Measurements from ENCODE around the gene DUSP1.

Gene DUSP1

DNA sequence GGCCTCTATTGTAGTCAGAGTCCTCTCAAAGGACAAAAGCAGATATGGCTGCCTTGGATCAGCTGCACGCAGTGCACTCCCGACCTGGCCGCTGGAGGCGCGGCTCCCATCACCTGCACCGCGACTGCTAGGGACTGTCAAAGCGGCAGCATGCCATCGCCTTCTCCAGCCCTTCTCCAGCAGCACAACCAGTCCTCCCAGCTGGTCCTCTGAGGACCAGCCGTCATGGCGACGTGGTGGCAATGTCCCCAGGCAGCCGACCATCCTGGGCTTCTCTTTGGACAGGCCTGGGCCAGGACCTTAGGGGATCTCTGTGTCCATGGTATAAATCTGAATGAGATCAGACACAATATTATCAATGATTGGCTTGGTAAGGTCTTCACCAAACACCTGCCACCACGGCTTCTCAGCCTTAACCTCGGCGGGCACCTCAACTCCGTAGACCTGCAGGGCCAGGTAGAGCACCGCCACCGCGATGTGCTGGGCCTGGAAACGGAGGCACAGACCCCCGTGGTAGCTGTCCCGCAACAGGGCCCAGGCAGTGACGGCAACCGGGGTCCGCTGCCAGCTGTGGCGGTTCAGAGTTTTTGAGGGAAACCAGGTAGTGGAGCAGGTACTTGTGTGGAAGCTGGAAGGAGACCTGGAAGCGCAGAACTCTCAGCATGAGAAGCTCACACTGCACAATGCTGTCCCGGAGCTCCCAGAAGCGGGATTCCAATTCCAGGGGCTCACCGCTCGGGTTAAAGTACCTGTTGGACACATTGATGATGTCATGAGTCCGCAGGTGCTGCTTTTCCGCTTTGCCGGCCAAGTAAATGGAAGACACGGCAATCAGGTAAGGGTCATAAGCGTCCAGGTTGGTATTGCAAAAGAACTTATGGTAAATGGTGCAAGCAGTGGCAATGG, 8.5 kb downstream of the DUSP1 start:
- no peak for DNase-seq (ENCODE audit: low spot score)

DNA sequence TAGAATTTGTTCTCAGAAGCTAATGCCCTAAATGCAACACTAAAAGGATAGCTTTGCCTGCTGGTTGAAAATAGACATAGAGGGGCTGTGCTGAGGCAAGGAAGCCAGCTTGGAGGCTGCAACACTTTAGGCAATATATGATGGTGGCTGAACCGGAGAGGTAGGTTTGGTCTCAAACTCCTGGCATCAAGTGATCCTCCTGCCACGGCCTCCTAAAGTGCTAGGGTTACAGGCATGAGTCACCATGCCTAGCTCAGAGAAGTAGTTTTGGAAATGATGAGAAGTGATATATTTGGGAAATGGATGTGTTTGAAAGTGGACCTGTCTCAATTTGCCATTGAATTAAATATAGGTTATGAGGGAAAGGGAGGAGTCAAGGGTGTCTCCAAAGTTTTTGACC, 10.0 kb downstream of the DUSP1 start:
- DNase-seq (ENCODE audit: low spot score), result no peak

DNA sequence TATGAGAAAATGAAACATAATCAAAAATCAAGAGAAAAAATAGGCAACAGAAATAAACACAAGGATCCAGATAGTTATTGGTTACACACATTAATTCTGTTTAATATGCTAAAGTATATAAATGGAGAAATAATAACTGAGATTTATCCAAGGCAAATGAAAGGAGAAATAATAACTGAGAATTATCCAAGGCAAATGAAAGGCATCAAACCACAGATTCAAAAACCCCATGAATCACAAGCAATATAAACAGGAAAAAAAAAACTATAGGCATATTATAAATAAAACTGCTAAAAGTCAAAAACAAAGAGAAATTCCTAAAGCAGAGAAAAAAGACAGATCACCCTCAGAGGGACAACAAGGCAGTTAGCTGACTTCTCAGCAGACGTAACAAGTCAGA, 10.9 kb downstream of the DUSP1 start:
- DNase-seq (ENCODE audit: low spot score), result no peak

DNA sequence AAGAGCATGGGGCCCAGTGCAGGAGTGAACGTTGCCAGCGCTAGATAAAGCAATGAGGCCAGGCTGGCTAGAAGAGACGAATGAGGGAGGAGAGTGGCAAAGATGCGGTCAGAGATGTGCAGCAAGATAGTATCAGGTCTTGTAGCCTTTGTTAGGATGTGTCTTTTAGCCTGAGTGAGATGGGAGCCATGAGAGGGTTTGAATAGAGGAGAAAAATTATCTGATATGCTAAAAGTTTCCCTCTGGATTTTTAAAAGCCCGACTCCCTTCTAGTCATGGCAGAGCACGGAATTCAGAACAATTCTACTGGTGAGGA, 12.2 kb downstream of the DUSP1 start:
- no peak for DNase-seq (ENCODE audit: low spot score)

DNA sequence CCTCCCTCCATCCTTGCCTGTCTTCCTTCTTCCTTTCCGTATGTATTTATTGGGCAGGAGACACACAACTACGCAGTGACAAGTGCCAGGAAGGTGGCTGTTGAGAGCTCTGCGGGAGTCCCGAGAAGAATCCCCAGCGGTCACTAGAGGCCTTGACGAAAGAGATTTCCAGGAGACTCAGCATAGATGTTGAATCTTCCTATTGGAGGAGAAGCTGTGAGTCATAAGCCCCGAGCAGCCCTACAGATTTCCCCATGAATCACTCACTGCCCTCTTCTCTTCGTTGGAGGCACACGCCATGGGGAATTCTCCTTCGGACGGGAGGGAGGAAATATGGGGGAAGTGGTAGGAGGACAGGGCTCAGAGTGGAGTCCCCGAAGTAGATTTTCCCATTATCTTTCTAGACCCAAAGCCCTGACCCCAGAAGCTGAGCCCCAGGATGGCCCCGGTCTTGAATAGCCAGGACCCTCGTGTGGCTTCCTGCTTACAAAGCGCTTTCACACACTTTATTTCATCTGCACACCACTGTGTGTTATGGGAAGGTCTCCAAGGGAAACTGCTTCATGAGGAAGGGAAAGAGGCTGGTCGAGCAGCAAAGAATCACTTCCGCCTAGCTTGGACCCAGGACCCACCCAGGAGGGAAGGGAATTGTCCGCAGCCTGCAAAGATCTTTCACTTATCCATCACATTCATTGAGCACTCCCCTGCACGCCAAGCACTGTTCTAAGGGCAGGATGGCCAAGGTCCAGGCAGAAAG, 12.7 kb downstream of the DUSP1 start:
- DNase-seq (ENCODE audit: low spot score), result no peak

DNA sequence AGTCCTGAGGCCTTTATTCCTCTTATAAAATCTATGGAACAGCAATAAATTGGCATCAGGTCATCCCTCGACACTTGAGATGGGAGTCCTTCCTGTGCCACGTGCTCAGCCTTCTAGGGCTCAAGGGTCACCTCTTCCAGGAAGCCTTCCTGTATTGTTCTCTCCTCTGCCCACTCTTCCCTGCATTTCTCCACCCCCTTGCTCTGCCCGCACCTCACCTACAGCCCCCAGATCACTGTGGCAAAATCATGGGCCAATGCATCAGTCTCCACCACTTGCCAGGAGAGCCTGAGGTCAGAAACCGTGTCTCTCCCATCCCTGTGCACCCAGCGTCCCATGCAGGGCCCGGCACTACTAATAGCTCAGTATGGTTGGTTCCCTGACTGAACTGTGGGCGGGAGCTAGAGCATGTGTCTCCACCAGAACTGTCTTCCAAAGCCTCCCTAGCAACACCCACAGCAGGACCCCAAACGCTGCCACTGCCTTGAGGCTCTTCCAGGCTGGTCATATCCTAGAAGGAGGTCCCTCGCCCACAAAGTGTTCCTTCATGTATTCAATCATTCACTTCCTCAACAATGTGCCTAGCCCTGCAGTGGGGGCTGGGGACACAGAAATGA, 13.5 kb downstream of the DUSP1 start:
- DNase-seq (ENCODE audit: low spot score), result no peak

DNA sequence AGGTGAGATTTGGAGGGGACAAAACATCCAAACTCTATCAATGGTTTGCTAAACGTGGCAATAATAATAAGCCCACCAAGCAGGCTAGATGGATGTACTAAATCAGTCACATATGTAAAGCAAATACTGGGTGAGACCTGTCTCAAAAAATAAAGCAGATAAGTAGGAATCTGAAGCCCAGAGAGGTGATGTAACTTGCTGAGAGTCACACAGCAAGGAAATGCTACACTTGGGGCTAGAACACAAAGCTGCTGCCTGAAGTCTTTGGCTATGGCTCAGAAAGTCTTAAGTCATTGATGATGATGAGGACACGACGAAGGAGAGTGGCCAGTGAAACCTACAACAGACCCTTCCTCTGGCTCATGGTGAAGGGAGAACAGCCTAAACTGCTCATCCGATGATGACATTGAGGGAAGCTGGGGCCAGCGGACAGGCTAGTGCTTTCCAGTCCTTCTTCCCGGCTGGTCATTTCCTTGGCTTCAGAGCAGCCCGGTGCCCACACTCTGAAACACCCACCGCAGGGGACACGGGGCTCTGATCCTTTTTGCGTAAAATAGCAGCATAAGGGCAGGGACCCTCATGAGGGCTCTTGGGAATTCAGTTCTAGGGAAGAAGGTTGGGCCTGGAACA, 14.1 kb downstream of the DUSP1 start:
- no peak for DNase-seq (ENCODE audit: low spot score)

DNA sequence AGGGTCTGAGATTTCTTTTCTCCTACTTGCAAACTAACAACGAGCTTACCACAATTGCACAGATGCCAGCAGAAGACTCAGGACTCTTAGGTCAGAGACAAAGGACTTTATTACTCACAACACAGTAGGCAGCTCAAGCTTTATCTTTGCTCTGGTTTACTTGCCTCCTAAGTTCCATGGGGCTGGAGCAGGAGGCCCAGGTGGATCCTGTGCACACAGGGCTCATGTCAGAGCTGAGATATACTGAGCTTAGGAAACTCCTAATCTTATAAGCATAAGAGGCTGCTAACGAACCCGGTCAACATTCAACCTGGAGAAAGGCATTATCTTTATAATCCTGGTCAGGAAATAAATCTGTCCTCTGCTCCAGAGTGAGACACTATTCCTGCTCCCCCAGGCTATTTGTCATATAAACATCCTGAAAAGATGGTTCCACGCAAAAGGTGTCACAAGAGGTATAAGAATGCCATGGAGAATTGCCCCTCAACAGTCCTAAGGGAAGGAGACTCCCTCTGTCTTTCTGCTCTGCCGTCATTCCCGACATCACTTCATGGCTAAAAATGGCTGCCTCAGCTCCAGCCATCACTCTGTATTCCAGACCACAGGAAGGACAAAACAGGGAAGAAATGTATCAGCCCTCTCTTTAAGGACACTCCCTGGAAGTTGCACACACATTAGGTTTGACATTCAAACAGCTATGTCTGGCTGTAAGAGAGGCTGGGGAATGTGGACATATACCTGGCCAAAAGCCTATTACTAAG, 16.2 kb downstream of the DUSP1 start:
- no peak for DNase-seq (ENCODE audit: low spot score)

DNA sequence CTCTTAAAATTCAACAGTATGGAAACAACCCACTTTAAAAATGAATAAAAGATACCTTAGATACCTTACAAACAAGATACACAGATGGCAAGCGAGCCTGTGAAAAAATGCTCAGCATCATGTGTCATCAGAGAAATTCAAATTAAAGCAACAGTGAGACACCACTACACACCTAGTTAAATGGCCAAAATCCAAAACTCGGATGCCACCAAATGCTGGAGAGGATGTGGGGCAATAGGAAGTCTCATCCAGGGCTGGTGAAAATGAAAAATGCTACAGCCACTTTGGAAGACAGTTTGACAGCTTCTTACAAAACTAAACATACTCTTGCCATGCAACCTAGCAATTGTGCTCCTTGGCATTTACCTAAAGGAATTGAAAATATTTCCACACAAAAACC, 17.9 kb downstream of the DUSP1 start:
- no peak for DNase-seq (ENCODE audit: low spot score)

DNA sequence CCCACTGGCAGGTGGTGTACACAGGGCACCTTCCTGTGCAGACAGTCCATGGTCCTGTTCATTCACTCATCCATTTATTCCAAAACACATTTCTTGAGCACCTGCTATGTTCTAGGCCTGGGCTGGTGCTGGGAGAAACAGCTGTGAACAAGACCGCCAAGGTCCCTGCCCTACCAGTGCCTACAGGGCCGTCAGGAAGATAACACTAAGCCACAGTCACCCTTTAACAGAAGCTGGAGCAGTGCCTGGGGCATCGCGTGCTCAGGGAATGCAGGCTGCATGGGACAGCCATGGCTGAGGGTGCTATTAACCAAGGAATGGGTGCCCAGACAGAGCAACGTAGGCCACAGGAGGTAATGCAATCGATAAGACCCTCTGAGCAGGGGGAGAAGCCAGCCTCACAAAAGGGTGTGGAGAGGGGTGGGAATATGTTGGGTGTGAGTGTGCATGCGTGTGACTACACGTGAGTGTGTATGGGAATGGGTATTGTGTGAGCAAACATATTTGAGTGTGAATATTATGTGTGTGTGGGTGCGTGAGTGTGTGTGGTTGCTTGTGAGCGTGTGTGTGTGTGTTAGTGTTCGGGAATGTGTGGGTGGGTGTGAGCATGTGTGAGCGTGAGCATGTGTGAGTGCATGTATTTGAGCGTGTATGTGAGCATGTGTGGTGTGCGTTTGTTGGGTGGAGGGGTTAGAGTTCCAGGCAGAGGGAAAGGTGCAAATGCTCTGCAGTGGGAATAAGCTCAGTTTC, 19.1 kb downstream of the DUSP1 start:
- no peak for DNase-seq (ENCODE audit: low spot score)

DNA sequence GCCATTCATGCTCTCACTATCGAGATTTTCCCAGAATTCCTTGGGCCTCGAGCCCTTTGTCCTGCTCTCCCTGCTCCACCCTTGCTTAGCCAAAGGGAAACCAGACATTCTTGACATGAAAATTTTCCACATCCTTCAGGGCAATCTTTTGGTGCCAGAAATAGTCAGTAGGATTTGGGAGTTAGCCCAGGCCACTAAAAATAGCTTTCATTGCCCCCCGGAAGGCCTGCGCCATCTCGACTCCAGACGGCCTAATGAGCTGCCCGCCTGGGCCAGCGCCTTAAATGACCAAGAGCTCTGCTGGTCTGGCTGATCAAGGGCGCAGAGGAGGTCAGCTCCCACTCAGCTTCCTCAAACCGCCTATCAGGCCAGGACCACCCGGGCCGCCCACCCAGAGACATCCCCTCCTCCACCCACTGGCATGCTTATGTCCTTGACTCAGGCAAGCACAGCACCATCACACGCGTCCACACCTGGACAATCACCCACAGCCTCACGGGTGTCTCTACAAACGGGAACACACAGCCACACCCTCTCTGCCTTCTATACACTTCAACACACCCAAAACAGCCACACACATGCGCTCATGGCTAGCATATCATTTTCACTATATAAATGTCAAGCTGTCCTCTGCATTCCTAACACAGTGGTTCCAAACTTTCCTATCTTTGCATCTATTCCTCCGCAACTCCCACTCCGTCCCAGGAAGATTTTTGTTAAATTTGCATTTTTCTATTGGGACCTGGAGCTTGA, 20.9 kb downstream of the DUSP1 start:
- DNase-seq (ENCODE audit: low spot score), result no peak

DNA sequence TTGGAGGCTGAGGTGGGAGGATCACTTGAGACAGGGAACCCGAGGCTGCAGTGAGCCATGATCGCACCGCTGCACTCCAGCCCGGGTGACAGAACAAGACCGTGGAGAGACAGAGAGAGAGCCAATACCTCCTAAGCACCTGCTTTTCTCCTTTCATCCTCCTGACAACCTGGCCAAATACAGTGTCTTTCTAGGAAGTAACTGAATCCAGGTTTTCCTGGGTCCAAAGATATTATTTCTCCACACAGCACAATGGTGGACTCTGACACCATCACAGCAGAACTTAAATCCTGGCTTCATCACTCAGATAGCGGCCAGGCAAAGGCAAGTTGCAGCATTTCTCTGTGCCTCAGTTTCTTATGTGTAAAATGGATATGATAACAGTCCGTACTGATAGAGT, 21.9 kb downstream of the DUSP1 start:
- DNase-seq (ENCODE audit: low spot score), result no peak

DNA sequence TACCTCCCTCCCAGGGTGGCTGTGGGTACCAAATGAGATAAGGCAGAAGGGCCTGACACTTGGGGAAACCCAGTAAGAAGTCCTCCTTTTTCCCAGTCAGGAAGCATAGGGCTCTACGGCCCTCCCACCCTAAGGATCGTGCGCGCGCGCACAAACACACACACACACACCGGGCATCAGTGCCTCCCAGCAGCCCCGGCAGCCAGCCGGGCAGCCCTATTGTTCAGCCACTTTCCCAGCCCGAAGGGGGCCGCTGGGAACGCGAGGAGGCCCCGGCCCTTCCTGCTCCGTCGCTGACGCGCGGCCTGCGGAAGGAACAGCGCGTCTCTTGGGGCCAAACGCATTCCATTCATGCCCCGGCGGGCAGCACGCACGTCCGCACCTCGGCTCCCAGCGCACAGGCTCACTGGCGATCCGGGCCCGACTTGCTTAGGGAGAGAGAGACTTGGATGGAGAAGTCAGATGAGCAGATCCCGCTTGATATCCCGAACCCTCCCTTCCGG, 22.6 kb downstream of the DUSP1 start:
- DNase-seq (ENCODE audit: low spot score), result no peak

DNA sequence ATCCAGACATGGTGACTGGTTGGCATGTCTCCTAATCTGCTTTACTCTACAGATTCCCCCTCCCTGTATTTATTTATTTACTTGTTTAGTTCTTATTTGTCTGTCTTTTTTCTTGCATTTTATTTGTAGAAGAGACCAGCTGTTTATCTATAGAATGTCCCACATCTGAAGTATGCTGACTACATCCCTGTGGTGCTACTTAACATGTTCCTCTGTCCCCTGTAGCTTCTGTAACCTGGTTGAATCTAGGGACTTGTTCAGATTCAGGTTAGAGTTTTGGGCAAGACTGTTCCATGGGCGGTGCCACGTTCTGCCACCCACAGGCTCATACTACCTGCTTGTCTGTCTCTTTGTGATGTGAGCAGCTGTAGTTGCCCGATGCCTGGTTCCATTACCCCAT, 23.5 kb downstream of the DUSP1 start:
- DNase-seq (ENCODE audit: low spot score), result no peak

DNA sequence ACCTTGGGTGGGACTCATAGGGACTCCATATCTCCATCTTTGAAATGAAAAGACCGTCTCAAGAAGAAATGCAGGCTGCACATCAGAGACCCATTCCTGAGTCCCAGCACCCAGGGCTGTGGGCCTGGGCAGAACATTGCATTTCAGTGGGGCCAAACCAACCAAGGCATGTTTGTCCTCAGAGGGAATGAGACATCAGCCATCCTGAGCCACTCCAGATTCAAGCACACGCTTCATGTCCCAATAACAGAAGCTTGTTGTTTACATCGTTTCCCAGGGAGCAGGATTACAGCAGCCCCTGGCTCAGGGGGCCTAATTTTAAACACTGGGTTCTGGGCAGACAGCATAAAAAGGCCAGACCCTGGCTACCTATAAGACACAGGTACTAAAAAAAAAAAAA, 24.3 kb downstream of the DUSP1 start:
- DNase-seq (ENCODE audit: low spot score), result no peak

DNA sequence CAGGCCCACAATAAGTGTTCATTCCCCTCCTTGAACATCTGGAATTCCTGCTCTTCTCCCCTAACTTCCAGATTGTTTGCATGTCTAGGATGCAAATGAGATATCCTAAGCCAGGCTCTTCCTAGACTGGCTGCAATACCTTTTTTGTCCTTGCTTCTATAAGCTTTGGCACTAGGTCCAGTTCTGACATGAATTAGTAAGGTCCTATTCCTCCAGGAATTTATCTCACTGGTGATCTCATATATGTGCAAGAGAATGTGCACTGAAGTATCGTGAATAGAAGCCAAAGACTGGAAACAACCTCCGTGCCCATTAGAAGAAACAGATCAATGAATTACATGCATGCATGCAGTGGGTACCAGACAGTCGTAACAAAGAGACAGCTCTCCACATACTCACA, 25.2 kb downstream of the DUSP1 start:
- no peak for DNase-seq (ENCODE audit: low spot score)

DNA sequence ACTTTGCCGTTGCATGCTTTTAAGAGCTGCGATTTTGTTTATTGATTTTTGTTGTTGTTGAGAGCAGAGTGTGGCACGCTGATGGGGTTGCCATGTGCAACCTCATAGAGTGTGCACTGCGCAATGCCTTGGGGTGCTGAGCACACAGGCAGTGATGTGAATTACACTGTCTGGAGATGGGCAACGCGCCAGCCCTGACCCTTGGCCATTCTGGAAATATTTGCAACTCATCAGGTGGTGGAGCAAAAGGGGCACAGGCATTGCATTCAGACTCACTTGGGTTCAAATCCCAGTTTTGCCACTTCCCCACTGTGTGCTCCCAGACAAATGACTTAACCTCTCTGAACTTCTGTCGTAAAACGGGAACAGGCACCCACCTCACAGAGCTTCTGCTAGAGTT, 25.6 kb downstream of the DUSP1 start:
- DNase-seq (ENCODE audit: low spot score), result no peak

DNA sequence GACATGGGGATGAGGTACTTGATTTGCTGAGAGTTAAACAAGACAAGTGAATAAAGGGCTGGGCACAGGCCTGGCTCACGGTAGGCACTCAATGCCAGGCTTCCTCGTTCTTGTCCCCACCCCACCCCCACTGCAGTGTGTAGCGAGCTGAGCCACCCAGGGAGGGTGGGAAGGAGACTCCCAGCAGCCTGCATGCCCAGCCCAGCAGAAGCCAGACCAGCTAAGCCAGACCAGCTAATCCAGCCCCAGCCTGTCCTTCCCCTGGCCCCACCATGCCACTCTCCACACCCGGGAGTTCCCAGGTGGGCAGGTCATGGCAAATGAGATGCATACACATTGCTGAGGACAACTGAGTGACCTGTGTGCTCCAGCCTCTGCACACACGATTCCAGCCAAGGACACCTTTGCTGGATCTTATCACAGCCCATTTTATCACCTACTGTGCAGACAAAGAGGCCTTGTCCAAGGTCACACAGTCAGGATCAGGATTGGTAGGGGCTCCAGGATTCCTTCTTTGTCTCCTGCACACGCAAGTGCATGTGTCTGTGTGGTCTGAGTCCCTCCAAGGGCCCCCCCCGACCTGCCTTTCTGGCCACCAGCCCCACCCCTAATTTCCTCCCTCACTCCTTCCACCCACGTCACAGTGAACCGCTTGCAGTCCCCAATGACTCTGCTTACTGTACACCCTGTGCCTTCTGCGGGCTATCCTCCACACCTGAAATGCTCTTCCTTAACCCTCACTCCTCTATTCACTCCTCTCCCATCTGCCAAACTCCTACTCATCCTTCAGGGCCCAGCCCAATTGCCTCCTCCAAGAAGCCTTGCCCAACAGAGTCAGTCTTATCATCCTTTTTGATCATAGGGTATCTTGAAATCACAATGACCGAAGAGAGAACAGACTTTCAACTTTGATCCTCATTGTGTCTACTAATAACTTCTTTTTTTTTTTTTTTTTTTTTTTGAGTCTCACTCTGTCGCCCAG, 26.6 kb downstream of the DUSP1 start:
- no peak for DNase-seq (ENCODE audit: low spot score)
